PFSK-1 (cell line): ENCODE results near the gene ZNF239.

Source experiments
- FOXP2 ChIP-seq: optimal IDR thresholded peaks from 2 replicates; pipeline ENCODE3; 2011; ENCODE audit warnings: borderline replicate concordance, control low read depth, inconsistent platforms; ENCODE audit not compliant: insufficient read depth; ENCODE audit errors: extremely low read length, extremely low read depth
- POLR2AphosphoS5 ChIP-seq: IDR thresholded peaks from 2 replicates; pipeline ENCODE4 v1.6.1; 2012; ENCODE audit warnings: low read depth, mild to moderate bottlenecking, control low read depth, low read length, moderate library complexity
- SIN3A ChIP-seq: IDR thresholded peaks from 2 replicates; pipeline ENCODE4 v1.6.1; 2012; ENCODE audit warnings: mild to moderate bottlenecking, low read length, moderate library complexity, borderline replicate concordance; ENCODE audit not compliant: insufficient read depth
- TAF1 ChIP-seq: IDR thresholded peaks from 2 replicates; pipeline ENCODE4 v1.6.1; 2012; ENCODE audit warnings: low read length, control low read depth, borderline replicate concordance; ENCODE audit not compliant: insufficient read depth
- TF ChIP-seq, protein P1 (sequence below), 2 experiments: IDR thresholded peaks; 2 replicates each; pipeline versions ENCODE4 v1.6.1 to v1.8.0; 2011 to 2012; ENCODE audit warnings: low read depth in 2 of 2, low read length in 2 of 2, control low read depth in 1 of 2, inconsistent platforms in 1 of 2, mild to moderate bottlenecking in 1 of 2, moderate library complexity in 1 of 2; ENCODE audit not compliant: insufficient read depth in 1 of 2

The ZNF239 gene

DNA sequence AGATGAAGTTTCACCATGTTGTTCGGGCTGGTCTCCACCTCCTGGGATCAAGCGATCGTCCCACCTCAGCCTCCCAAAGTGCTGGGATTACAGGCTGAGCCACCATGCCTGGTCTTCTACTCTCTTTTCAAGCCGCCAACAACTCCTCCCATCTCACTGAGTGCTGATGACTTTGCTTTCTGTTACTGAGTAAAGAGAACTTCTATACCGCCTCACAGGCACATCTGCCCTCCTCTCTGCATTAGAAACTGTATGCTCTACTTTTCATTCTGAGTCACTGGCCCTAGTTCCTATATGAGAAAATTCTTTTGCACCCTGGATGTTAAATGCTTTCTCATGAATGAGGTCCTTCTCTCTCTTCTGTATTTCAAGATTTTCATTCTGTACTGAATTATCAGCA is 2.2 kb upstream of the ZNF239 start:
- TF ChIP-seq POLR2AphosphoS5: no peak
- no peak for TF ChIP-seq SIN3A
- TF ChIP-seq TAF1: no peak

DNA sequence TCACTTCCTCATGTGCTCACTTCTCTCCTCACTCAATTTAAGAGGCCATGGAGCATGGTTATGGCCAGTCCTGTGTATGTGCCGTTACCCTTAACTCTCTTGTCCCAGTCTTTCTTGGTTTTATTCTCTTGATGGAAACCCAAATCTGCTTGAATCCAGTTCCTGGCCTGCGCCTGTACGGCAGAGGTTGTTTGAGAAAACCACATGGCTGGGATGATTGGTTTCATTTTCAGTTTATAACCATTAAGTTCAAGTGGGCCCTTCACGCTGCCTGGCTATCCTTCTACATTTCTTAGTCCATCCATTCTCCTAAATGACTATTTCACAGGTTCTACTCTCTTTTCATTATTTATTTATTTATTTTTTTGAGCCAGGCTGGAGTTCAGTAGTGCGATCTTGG is 1.6 kb upstream of the ZNF239 start:
- TF ChIP-seq TAF1: no peak
- no peak for TF ChIP-seq FOXP2
- TF ChIP-seq POLR2AphosphoS5: no peak
- TF ChIP-seq, protein P1, sequence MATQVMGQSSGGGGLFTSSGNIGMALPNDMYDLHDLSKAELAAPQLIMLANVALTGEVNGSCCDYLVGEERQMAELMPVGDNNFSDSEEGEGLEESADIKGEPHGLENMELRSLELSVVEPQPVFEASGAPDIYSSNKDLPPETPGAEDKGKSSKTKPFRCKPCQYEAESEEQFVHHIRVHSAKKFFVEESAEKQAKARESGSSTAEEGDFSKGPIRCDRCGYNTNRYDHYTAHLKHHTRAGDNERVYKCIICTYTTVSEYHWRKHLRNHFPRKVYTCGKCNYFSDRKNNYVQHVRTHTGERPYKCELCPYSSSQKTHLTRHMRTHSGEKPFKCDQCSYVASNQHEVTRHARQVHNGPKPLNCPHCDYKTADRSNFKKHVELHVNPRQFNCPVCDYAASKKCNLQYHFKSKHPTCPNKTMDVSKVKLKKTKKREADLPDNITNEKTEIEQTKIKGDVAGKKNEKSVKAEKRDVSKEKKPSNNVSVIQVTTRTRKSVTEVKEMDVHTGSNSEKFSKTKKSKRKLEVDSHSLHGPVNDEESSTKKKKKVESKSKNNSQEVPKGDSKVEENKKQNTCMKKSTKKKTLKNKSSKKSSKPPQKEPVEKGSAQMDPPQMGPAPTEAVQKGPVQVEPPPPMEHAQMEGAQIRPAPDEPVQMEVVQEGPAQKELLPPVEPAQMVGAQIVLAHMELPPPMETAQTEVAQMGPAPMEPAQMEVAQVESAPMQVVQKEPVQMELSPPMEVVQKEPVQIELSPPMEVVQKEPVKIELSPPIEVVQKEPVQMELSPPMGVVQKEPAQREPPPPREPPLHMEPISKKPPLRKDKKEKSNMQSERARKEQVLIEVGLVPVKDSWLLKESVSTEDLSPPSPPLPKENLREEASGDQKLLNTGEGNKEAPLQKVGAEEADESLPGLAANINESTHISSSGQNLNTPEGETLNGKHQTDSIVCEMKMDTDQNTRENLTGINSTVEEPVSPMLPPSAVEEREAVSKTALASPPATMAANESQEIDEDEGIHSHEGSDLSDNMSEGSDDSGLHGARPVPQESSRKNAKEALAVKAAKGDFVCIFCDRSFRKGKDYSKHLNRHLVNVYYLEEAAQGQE (IDR thresholded peaks at IDR 0.05; ENCODE audit: insufficient read depth in 1 of 2, low read depth in 2 of 2, low read length in 2 of 2): no peak
- no peak for TF ChIP-seq SIN3A

DNA sequence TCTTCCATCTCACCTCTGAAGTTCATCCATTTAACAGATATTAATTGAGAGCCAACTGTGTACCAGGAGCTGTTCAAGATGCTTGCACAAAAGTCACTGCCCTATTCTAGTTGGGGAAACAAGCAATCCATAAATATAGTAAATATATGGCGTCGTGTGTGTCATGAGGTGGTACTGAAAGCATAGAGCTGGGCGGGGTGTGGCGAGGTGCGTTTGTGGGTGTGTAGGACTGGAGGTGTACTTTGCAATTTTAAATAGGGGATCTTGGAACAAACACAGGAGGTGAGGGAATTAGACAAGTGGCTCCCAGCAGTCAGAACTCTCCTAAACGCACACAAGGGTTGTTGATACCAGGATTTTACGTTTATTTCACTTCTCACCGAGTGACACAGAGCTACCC is 490 bp upstream of the ZNF239 start:
- TF ChIP-seq POLR2AphosphoS5 (no peak), TAF1 (no peak), FOXP2 (no peak), SIN3A (no peak)
- TF ChIP-seq, protein P1 (IDR thresholded peaks at IDR 0.05; ENCODE audit: insufficient read depth in 1 of 2, low read depth in 2 of 2, low read length in 2 of 2): no peak

DNA sequence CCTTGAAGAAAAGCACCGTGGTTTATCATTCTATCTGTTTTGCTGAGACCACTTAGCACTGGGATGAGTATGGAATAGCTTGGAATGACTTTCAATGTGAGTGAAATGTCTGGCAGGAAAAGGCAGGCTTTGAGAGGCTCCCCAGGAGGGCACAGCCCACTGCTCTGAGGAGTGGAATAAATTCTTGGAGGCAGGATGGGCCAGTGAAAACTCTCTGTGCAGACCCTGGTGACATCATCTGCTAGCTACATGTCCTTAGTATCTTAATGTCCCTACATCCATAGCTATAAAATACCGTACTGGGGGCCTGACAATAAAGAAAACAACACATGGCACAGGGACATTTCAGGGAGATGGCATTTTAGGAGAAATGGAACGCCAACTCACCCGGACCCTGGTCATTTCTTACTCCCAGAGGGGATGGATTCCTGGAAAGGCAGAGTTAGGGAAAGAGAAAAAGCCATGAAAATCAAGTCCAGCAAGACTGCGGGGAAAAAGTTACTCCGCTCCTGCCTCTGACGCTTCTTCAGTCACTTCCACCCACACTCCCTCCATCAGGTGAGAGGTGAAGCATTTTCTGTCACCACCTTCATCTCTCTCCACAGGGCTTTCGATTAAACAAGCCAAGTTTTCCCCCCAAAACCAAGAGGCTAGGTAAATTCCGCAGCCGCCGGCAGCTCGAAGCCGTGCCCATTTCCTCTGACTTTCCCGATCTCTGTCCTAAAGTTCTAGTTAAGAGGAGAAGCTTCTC is 991 bp downstream of the ZNF239 start:
- TF ChIP-seq, protein P1 (IDR thresholded peaks at IDR 0.05; ENCODE audit: insufficient read depth in 1 of 2, low read depth in 2 of 2, low read length in 2 of 2): no peak
- no peak for TF ChIP-seq SIN3A
- TF ChIP-seq TAF1: no peak
- TF ChIP-seq POLR2AphosphoS5: no peak
- TF ChIP-seq FOXP2: no peak

DNA sequence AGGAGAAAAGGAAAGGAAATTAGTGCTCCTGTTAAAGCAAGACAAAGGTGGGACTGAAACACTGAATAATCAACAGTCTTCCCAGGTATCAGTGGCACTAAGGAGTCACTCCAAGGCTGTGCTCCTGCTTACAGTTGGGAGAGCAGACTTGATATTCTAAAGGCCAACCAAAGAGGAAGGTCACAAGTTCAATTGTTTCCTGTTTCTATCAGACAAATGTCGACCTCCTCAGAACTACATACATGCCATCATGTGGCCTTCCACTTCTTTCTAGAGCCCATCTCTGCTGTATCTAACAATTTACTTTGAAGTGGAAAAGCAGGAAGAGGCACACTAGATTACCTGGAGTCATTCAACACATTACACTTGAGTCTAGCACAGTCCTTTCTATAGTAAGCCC is 3.4 kb downstream of the ZNF239 start:
- TF ChIP-seq FOXP2 (no peak), SIN3A (no peak), POLR2AphosphoS5 (no peak), TAF1 (no peak)
- TF ChIP-seq, protein P1 (IDR thresholded peaks at IDR 0.05; ENCODE audit: insufficient read depth in 1 of 2, low read depth in 2 of 2, low read length in 2 of 2): no peak
